CD4-positive, alpha-beta T cell treated with Interleukin-1 beta for 1 hour (primary cell): Measurements from ENCODE around the gene SH2B2.

ENCODE experiments used
- DNase-seq, 2 donors: peaks; one replicate each; pipeline ENCODE4 v3.0.0-alpha.2; 2020 to 2022

Gene SH2B2

DNA sequence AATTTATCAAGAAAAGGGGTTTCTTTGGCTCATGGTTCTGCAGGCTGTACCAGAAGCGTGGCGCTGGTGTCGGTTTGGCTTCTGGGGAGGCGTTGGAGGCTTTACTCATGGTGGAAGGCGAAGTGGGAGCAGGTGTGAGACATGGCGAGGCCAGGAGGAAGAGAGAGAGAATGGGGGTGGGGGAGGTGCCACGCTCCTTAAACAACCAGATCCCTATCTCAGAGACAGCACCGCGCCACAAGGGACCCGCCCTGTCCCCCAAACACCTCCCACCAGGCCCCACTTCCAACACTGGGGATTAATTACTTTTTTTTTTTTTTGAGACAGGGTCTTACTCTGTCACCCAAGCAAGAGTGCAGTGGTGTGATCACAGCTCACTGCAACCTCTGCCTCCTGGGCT is 18.0 kb upstream of the SH2B2 start:
- DNase-seq = no peak

DNA sequence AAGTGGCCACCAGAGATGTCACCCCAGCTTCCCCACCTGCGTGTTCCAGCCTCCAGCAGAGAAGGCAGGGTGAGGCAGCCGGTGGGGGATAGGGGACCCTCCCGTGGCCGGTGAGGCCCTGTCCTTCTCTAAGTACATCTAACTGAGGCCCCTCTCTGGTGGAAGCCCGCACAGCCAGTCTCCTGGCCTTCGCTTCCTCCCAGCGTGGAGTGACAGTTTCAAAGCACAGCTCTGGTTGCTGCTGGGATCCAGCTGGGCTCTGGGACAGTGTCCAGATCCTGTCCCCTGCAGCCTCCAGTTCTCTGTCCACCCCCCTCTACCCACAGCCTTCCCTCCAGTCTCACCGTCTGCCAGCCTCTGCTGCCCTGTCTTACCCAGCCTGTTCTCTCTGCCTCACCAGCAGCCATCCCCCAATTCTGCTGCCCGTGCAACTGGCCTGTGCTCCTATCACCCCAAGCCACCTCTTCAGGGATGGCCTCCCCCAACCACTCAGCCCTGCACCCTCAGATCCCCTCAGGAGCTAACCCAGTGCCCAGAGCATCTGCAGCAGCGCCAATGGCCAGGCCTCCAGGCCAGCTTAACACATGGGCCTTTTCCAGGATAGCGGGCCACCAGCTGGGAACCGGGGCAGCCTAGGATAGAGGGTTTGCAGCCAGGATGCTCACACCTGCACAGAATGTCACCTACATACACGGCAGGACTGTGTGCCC is 16.3 kb upstream of the SH2B2 start:
- no peak for DNase-seq

DNA sequence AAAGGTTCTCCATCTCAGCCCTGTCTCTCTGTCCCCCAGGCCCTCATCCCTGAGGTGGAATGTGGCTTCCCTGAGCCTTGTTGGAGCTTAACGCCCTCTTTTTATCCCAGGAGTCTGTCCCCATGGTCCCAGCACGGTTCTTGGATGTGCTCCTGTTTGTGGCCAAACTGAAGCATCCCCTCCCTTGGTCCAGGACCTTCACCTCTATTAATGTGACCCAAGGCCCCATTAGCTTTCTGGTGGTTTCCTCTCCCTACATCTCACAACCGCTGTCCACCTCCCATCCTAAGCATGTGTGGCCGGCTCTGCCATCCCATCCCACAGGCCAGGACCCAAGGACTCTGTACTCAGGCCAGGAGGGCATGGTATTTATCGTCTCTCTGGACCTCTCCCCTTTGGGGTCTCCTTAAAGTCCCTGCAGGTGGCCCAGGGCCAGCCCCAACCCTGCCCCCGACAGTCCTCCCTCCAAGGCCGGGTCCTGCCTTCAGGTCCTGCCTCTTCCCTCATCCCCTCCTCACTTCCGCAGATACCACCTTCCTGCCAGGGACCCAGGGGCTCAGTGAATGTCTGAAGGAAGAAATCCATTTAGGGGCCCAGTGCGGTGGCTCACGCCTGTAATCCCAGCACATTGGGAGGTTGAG is 15.4 kb upstream of the SH2B2 start:
- DNase-seq = no peak

DNA sequence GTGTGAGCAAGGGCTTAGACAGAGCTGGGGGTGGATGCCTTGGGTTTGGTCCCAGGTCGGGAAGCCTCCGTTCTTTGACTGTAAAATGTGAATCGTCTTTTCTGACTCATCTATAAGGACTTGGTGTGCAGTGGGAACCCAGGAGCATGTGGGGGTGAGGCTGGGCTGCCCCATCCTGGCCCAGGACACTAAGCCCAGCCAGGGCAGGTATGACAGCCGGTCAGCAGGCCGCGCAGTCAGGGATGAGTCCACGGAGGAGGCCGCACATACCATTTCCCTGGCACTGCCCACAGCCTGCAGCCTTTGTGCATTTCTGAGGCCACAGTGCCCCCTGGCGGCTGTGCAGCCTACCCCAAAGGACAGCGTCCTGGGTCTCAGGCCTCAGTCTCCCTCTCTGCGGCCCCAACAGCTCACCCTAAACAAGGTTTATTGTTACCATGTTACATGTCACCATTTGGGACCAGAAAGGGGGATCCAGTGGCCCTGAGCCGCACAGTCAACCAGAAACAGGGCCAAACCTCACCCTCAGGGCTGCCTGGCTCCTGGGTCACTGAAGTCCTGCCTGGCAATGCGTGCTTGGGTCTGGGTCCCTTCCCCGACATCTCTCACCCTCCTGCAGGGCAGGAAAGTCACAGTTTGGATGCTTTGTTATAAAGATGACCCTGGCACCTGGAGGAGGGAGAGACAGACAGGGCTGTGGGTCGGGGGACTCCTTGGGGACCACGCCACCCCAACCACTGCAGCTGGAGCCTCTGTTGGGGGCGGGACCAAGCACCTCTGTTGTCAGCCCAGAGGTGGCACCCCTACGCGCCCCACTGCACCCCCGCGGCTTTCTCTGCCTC is 14.4 kb upstream of the SH2B2 start:
- peak; percentile 62 to 67 for DNase-seq

DNA sequence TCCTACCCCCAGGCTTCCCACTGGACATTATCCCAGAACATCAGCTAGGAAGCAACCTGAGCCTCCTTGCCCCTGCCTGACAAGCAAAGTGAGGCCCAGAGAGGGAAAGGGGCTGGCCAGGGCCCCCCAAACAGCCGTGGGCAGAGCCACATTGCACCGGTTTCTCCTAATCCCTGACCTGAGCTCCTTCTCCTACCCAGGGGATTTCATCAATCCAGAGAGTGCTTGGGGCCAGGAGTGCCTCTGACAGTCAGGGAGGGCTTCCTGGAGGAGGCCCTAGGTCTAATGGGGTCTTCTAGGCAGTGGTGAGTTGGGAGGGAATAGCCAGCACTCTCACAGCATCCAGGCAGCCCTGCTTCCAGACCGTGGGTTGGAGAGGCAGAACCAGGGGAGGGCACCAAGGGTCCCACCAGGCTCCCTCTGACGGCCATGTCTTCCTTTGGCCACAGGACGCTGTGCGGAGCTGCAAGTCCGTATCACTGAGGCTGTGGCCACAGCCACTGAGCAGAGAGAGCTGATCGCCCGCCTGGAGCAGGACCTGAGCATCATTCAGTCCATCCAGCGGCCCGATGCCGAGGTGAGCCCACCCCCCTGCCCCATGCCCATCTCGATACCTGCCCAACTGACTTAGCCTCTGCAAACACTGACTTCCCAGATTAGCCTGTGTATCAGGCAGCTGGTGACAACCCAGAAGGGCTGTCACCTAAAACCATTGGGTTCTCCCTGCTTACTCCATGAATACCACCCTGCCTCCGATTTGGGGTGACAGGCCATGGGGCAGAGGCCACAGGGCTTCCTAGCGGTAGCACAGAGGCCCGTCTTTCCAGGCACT is 13.5 kb upstream of the SH2B2 start:
- DNase-seq = no peak

DNA sequence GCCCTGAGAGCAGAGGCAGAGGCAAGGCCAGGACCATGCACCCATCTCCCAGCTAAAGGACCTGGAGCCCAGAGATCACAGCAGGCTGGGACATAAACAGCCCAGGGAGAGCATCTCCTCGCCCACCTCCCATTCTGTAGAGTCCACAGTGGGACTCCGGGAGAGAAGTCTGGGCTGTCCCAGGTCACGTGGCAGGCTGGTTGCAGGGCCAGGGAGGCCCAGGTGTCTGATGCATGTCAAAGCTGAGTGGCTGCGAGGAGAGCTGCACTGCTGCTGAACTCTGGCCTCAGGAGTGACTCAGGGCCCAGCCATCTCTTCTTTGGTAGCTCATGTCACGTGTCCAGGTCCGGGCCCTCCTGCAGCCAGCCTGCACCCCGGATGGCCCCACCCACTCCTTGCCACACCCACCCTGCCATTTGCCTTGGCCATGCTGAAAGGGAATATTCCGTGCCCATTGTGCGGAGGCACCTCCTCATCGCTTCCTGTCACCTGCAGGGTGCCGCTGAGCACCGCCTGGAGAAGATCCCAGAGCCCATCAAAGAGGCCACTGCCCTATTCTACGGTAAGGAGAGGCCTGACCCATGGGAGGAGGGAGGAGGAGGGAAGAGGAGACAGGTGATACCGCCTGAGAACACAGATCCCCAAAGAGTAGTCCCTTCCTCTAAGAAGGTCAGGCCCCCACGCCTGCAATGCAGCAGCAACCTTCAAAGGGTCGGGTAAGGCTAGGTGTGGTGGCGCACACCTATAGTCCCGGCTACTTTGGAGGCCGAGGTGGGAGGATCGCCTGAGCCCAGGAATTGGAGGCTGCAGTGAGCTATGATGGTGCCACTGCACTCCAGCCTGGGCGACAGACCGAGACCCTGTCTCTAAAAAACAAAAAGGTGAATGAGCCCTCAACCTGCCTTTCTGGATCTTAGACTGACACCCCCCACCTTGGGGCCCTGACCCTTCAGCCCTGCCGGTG is 12.6 kb upstream of the SH2B2 start:
- no peak for DNase-seq

DNA sequence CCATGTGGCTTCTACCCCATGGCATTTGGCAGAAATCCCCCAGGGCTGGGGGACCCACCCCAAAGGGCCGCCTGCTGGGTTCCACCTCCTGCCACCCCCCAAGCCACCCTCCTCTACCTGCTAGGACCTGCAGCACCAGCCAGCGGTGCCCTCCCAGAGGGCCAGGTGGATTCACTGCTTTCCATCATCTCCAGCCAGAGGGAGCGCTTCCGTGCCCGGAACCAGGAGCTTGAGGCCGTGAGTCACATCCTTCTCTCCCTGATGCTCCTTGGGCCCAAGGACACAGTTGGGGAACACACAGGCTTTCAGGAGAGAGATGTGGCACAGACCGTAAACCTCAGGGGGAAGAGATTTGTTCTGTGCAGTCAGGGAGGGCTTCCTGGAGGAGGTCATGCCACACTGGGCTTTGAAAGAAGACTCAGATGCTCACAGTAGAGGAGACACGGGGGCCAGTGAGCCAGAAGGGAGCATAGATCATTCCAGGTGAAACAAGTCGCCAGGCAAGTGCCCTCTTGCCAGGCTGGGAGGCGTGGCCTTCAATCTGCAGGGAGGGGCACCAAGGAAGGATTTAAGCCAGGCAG is 11.5 kb upstream of the SH2B2 start:
- no peak for DNase-seq

DNA sequence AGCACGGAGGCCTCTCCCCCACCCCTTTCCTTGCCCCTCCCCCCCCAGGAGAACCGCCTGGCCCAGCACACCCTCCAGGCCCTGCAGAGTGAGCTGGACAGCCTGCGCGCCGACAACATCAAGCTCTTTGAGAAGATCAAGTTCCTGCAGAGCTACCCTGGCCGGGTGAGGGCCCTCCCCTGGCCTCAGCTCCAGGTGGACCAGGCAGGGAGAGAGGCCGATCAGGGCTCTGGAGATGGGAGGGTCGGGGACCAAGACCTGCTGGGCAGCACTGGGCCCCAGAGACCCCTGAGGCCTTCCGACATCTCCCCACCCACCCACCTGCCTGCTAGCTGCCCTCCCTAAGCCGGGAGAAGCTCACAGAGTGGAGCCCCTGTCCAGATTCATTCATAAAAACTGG is 8.8 kb upstream of the SH2B2 start:
- DNase-seq = no peak

DNA sequence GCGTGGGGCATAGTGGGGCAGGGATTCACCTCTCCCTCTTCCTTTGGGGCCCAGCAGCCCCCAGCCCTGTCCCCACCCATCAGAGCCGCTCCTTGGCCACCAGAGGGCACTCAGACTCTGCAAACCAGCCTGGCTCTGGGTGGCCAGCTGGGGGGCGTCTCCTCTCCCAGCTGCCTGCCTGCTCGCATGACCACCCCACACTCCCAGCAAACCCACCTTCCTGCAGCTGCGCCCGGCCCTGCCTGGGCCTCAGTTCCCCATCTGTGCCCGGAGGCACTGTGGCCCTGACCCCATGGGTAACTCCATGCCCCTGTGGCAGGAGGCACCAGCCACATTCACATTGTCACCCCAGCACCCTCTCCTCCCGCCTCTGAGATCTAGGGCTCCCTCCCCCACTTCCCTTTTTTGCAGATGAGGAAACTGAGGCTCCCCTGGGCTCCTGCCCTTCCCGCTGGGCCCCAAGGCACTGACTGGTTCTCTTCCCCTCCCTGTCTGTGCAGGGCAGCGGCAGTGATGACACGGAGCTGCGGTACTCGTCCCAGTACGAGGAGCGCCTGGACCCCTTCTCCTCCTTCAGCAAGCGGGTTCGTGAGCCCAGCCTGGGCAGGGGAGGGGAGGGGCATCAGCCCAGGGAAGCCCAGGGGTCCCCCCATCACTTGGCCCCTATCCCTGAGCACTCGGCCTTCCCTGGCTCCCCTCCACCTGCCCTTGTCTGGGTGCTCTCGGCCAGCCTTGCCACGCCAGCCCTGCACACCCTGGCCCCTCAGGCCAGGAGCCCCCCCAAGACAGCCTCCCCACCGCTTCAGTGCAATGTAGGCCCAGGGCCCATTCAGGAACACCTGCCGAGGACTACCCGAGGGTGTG is 6.9 kb upstream of the SH2B2 start:
- DNase-seq = peak; percentile 64 to 71

DNA sequence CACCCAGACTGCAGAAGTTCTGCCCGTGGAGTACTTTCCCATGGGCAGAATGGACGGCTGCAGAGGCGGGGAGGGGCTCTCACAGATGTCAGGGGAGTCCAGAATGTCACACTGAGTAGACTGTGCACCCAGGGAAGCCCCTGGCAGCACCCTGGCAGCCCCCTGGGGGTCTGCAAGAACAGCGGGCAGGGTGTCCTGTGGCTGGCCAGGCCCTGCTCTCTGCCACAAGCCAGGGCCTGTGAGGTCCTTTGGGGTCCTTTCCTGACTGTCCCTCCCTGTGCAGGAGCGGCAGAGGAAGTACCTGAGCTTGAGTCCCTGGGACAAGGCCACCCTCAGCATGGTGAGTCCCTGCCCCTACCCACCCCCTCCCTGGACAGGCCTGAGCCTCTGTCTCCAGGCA is 6.1 kb upstream of the SH2B2 start:
- DNase-seq = no peak

DNA sequence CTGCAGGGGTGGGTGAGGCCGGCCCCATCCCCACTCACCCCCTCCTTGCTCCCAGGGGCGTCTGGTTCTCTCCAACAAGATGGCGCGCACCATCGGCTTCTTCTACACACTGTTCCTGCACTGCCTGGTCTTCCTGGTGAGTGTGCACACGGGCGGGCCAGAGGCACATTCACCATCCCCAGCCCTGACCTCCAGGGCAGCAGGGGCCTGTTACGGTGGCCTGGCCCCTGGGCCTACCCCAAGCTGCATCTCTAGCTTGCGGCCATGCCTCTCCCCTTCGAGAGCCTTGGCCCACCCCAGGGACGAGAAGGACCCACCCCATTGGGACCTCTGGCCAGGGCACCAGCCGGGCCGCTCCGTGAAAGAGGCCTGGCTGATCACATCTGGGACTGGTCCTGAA is 4.9 kb upstream of the SH2B2 start:
- DNase-seq = no peak

DNA sequence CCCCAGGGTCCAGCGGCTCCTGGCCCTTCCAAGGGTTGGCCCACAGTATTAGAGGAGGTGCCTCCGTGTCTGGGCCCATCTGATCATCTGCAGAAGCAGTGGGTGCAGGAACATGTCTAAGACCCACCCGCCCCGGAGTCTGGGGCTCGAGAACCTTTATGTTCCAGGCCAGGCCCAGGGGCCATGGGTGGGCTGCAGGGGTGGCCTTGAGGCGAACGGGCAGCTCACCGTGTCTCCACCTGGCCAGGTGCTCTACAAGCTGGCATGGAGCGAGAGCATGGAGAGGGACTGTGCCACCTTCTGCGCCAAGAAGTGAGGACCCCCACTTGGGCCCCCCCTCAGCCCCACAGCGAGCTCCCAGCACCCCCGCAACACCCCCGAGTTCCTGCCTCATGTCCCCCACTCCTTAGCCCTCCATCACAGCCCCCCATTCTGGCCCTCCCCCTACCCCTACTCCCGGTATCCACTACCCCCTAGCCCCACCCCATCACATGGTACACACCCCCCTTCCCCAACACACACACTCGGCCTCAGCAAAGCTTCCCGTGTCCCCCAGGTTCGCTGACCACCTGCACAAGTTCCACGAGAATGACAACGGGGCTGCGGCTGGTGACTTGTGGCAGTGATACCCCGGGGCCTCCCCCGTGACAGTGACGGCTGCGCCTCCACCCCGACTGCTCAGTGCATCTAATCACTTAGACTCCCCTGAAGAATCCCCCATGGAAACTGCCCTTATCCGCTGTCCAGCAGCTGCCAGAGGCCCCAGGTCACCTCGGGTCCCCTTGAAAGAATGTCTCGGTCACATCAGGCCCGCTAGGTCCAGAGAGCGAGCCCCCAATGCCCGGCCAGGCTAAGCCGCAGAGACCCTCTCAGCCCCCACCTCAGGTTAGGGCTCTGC is 4.0 kb upstream of the SH2B2 start:
- DNase-seq = no peak

DNA sequence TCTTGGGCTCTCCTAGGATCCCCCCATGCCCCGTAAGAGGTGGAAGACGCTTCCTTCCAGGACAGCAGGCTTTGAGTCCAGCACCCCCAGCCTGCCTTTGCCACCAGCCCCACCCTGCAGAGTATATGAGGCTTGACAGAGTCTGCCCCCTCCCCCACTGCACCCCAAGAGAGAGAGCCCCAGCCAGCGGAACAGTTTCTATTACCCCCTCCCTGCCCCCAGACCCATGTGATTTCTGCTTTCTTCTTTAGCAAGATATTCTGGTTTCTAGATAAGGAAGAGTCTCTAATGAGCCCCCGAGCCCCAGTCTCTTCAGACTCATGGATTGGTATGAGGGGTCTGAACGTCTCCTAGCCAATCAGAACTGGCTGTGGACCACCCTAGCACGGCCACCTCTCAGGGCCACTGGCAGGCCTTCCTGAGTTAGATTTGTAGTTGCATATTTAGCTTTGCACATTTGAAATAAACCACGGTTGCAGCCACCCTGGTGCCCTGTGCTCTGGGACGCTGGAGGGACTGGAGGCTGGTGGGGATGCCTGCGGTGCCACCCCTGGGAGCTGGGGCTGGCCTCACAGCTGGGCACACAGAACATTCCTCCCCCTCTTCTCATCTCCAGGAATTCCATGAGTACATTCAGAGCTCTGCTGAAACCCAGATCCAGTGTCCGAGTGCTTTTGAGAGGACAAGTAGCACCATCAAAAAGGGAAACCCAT is 3.0 kb upstream of the SH2B2 start:
- no peak for DNase-seq

DNA sequence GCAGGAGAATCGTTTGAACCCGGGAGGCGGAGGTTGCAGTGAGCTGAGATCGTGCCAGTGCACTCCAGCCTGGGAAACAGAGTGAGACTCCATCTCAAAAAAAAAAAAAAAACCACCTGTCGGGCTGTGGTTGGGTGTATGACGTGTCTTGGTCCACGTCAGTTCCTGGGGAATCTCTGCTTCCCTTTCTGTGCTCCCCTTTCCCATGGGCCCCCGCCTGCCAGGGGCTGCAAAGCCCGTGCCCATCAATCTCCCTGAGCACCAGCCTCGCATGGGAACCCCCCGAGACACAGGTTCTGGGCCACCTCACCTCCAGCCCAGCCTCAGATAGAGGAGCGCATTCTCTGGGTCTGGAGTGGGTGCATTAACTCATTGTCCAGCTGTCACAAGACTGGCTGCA is 2.3 kb upstream of the SH2B2 start:
- peak; percentile 45 to 55 for DNase-seq

DNA sequence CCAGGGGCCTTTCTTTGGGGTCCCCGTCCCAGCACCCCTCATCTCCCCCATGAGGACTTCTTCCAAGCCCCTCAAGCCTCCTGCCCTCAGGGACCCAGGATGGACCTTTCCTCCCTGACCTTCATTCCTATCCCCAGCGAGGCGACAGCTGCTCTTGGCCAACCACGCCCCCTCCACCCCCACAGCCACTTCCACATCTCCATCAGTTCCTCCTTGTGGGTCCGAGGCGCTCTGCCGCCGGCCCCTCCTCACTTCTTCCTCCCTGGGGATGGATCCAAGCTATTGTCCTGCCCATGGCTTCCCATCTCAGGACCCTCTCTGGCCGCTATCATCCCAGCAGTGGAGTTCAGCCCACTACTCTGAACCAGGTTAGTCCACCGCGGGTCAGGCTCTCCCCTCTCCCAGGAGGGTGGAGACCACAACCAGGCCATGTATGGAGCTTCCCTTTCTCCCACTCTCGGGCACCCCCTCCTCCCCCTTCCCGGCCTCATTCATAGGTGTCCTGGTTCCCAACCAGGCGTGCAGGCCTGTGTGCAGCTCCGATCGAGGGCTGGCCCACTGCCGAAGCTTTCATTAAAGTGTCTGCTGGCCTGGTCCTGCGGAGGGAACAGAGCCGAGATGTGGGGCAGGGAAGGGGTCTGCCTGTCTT is 1.7 kb upstream of the SH2B2 start:
- peak in 1 of 2 donors; percentile 60 for DNase-seq

DNA sequence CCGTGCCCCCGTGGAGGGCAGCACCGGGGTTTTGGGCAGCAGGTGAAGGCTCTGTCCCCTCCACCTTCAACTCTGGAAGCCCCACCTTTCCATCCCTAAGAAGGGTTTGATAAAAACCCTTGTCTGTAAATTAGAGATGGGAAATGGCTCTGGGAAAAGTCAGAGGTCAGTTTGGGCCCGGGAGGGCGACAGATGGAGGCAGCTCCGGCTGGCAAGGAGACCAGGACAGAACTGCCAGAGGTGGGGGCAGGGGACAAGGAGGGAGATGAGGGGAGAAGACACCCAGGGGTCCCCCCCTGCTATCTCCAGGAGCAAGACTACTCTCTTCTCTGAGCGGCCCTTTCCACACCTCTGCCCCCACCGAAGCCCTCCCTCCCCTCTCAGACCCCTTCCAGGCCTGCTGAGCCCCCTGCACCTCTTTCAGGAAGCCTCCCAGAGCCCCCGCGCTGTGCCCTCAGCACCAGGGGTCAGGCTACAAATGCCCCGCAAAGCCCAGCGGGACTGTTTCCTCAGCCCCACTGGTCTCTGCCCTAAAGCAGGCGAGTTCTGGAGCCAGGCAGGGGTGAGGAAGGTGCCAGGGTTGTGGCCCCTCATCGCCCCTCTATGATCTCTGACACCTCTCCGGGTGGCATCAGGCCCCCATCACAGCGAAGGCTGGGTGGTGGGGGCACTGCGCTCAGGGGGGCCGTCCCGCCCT is 980 bp upstream of the SH2B2 start:
- no peak for DNase-seq
